HG02798 (cell line): ENCODE results near the gene DPP6.

Source experiments
- ATAC-seq: cut with Tn5 transposase; IDR thresholded peaks from one replicate; pipeline ENCODE4 v1.9.1; 2021; ENCODE audit warnings: mild to moderate bottlenecking; ENCODE audit not compliant: unreplicated experiment, poor library complexity

Gene DPP6

DNA sequence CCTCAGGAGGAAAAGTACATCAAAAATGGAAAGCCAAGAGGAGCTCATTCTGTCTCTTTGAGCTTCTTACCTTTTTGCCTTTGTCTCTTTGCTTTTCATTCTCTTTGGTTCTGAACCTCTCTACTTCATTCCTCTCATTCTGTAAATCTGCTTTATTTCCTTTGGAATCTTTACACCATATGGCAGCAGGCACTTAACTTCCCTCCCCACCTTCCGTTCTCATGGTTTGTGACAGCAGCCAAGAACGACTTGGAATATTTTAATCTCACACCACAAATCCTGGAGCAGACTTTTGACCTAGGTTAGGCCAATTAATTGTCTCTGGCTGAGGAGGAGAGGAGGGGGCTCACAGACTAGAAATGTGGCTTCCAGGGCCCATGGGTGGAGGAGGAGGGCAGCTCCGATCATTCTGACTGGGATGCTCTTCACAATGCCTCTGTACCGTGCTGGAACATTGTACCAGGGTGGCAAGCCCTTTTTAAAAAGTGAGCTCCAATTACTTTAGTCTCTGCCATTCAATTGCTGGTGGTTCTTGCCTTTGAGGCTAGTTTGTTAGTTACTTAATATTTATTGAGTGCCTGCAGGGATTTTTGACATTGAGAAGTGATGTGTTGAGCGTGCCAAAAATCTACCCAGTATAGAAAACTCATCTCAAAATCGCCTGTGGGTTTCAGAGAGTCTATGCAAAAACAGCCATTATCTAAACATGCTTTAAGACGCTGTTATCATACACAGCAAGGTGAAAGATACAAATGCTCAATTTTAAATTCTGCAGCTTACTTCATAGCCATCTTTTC, 386.6 kb downstream of the DPP6 start:
- ATAC-seq: no peak

DNA sequence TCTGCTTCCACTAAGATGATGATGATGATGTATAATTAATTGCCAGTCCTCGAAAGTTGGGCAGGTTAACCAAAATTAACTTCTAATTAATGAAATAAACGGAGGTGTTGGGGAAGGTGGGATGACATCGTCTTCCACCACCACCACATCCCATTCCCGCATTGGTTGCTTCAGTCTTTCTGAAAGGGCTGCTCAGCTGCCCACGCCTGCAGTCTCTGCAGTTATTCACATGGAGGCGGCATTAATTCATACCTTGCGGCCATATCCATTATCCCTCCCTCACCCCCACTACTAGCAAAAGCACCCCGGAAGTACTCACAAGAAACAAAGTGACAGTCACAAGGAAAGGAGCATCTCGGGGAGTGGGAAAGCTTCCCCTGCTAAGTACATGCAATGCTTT, 387.9 kb downstream of the DPP6 start:
- ATAC-seq: no peak

DNA sequence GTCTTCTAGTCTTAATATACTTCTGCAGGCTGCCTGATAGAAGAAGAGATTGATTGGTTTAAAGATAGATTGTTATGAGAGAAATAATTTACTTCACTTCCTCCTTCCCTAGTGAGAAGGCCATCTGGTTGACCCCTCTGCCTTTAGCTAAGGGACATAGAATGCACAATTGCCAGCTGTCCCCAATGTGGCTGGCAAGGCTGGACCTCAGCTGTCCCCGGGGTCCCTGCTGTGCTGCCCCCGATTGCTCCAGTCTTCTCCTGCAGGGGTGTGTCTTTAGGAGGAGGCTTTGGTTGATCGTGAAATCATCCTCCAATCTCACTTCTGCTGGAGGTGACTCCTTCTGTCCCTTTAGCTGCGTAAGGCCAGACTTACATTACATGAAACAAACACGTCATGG, 388.5 kb downstream of the DPP6 start:
- no peak for ATAC-seq

DNA sequence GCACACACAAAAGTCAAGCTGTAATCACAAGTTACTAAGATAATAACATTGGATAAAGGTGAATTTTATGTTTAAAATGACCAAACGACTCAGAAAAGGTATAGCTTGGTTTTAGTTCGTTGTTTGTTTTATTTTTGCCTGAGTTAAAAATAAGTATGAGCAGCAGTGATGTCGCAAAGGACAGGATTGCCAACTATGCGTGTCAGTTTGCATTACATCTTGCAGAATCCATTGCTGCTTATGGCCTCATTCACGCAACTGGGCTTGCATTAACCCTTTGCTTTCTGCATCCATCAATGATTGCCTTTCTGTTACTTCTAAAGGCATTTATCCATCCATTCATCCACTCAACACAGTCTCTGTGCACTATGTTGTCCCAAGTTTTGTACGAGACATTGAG, 389.6 kb downstream of the DPP6 start:
- ATAC-seq: no peak

DNA sequence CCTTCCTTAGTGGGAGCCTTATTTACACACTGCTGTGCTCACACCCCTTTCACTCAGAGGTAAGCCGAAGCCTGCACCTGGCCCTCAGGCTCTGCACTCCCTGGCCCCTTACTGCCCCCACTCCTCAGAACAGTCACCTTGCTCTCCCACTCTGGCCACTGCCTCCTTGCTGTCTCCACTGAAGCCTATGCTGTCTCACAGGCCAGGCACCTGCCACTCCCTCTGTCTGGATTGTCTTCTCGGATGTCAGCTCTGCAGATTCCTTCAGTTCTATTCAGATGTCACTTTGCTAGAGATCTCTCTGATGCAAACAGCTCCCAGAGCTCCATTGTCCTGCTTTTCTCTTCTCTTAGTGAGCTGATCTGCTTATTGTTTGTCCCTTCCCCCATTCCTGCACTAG, 390.7 kb downstream of the DPP6 start:
- ATAC-seq: no peak

DNA sequence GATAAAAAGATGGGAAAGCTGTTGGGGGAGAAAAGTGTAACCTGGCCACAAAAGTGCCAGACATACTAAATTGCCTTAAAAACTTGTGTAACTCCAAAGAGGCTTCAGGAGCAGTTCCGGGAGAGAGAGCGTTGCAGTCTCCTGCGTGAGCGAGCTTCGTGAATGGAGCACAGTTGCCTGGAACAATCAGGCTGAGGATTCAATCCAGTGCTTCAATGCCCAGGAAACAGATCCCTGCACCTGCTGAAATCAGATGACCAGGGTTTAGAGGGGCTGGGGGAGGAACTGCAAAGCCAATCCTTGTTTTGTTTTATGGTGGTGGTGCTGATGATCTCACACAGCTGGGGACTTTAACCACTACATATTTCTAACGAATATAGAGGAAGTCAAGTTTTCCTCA, 398.3 kb downstream of the DPP6 start:
- ATAC-seq: no peak

DNA sequence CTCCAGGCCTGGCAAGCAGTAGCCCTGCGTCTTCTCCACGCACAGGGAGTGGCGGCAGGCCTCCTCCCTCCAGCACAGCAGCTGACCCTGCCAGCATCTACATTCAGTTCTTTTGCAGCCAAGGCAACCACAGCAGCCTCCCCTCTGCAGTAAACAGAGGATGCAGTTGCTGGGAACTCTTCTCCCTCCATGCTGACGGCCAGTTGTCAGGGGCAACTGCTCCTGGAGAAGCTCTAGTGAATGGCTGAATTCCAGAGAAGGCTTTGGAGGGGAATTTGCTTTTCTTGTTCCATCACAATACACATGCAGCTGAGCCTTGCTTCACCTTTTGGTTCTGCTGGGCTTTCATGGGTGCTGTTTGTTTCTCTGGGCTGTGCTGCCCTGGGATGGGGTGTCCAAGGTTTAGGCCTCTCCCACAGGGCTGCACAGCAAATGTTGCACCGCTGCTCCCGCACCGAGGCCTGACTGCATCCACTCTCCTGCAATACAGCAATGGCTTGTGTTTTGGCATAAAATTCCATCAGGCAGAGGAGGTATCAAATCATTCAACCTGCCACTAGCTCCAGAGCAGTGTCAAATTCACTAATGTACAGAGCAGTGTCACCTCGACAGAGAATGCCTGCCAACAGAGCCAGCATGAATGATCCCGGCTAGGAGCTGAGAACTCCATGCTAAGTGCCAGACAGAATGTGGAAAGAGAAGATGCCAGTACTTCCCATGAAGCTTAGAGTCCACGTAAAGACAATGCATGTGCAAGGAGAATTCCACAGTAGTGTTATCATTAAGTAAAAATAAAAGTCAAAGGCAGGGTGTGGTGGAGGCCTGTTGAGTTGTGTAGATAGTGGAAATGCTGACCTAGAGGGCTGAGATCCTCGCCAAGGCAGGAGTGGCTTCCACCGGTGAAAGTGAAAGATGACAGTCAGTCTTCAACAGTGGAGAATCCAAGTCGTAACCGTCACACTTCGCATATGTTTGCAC, 399.6 kb downstream of the DPP6 start:
- no peak for ATAC-seq

DNA sequence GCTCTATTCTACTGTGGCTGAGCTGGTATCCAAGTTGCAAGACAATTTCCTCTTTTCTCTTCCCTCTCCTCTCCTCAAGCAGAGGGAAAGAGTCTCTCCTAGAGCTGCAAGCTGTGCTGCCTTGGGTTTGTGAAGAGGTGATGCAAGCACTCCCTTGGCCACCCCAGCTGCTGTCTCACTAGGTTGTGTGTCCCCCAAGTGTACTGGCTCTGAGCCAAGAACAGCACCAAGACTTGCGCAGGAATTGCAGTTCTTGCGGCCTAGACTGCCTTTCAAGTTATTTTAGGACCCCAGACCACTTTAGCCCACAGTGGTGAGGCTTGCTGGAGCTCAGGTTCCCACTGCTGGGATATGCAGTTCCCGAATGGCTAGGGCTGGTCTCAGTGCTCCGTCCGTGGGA, 411.6 kb downstream of the DPP6 start:
- ATAC-seq: no peak

DNA sequence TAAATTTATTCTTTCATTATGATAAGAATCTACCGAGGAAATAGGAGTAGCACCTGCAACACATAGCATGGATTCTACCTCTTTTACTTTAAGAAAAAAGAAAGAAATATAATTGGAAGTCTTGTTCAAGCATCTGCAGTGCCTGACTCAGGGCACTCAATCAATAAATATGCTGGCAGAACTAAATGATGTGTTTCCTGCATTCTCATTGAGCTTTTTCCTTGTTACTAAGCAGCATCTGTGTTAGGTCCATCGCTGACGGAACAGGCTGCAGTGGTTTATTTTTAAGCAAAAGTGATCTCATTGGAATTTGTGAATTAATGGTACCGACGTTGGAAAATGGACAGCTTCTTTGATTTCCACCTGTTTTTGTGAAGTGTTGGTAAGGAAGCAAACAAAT, 417.5 kb downstream of the DPP6 start:
- no peak for ATAC-seq

DNA sequence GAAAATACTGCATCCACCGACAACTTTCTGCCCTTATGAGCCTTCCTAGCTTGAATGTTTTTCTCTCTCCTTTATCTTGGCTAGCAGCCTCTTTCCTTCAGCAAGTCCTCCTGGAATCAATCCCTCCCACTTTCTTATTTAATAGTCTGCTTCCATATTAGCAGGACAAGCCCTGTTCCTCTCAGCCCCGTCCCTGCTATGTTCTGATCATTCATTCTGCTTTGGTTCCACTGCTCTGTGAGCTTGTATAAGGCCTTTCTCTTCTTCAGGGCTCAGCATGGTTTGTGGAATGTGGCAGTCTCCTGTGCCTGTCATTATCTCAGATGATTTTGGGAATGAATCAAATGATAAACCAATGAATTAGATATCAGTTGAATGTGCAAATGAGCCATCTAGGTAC, 420.1 kb downstream of the DPP6 start:
- ATAC-seq: no peak

DNA sequence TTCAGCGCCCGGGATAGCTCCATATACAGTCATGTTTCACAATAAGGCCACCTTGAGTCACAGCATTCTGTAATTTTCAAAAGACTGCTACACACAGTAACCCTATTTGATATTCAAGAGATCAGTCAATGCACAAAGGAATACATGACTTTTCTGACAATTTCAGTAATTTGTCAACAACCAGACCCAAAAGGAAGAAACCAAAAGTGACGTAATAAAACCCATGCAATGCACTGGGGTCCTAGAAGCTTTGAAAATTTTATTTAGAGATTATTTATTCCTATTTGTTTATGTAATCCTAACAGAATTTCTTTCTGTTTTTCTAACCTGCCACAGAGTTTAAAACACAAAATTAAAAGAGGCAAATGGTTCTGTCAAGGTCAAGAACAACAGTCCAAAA, 421.2 kb downstream of the DPP6 start:
- ATAC-seq: no peak

DNA sequence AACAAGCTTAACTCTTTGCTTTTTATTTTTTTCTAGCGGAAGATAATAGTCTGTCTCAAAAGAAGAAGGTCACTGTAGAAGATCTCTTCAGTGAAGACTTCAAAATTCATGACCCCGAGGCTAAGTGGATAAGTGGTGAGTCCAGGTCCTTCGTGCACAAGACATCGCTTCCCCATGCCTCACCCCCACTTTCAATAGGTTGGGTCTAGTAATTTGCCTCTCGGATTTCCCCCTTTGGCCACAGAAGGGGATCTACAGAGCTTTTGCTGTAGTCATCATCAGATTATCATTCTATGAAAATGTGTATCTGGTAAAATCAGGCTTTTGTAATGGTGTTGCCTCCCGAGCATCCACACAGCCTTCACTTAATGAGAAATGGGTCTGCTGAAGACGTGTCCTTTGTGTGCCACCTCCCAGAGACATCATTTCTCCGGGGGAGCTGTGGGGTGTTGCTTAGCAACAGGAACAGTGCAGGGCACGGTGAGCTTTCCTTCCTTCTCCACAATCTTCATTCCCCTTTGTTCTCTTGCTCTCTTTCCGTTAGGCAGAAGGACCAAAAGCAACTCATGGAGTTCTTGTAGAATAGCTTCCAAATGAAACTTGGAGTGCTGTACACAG, 422.8 kb downstream of the DPP6 start:
- peak; percentile 69 for ATAC-seq

DNA sequence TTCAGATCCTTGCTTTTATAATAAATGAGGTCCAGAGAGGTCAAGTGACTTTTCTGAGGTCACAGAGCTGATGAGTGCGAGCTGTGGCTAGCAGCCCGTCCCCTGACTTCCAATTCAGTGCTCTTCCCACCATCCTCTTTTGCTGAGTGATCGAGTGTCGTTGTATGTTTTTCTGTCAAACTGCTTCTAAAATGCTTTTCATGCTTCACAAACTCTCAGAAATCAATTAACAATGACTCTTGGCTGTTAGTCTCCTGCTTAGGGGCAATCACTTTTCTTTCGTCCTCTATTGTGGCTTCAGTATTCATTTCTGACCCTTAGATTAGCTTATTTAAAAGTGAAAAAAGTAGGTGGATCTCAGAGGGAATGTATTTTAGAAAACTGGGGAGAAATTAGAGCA, 423.7 kb downstream of the DPP6 start:
- no peak for ATAC-seq

DNA sequence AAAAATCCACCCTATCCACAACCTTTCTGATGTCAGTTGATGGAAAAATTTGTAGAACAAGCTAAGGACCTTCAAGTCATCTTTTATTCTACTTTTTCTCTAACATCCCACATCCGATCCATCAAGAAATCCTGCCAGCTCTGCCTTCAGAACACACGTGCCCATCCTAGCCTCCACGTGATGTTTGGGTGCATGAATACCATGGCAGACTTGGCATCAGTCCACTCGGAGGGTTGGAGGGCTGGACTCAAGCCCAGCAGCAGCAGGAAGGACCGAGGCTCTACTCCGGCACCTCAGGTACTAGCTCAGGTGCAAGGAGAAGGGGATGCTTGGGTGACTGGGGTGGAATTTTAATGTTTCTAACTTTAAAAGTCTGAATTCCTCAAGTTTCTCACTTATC, 428.6 kb downstream of the DPP6 start:
- ATAC-seq: no peak

DNA sequence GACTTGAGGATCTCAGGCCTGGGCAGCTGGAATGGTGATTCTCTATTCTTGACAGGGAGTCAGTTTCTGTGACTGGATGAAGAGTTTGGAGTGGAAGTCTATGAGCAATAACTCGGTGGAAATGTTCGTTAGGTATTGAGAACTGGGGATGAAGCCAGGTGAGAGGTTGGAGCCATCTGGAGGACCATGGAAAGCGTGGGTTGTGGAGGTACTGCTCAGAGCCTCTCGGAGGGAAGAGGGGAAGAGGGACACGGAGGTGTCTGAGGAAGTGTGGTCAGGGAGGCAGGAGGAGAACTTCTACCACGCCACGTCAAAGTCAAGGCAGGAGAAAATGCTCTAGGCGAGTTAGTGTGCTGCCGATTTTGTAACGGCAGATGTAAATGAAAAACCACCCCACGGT, 430.7 kb downstream of the DPP6 start:
- no peak for ATAC-seq

DNA sequence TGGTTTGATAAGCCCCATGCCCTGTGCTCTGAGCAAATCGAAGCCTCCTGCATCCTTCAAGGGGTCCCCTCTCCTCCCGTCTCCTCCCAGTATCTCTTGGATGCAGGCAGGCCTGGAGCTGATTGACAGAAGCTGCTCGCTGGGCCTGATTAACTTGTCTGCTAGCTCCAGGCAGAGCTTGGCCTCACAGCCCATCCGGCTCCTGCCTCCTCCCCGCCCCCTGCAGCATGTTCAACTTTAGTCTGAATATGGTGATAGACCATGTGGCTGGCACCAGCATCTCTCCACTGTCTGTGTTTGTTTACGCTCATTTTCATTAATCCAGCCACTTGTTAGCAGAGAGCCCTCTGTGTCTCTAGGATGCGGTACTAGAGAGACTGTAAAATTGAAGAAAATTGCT, 432.2 kb downstream of the DPP6 start:
- ATAC-seq: no peak

DNA sequence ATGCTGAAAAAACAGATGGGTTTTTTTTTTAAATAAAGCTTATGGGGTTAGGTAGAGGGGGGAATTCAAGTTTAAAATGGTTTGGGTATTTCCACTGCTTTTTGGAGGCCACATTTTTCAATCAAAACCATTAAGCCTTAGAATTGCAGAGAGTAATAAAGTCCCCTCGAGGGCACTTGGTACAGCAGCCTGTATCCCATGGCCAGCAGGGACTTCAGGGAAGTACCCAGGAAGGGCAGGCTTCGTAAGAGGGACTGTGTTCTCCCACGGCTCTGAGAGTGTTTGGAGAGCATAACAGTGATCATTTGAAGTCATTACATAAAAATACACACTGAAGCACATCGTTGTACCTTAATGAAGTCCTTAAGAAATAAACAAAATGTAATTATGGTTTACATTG, 432.7 kb downstream of the DPP6 start:
- no peak for ATAC-seq

DNA sequence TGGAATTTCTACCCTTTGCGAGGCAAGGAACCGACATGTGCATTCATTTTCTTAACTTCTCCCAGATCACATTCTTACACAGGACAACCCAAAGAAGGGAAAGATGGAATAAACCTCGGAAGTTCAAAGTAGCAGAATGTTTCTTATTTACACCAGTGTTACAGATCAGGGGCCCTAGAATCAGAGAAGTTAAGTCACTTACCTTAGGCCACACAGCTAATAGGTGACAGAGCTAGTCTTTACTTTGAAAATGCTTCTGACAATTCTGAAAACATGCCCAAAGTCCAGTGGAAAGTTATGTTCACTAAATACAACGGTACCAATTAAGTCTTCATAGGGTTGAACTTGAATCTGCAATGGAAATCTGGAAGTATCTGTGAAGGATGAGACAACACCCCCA, 437.7 kb downstream of the DPP6 start:
- no peak for ATAC-seq

DNA sequence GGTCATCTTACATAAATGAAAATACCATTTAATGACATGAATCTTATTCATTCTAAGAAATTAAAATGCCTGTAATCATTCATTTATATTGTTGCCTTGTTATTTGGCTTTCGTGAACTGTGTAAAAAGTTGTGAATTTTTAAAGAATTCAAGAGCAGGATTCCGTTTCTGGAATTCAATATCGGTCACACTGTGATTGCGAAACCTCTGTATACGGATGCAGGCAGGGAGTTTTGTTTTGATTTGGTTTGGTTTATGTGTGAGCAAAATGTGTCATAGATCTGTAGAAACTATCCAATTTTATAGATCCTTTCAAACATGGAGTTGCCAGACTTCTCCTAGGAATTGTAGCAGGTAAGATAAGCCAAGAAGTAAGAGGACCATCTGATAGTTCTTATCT, 441.4 kb downstream of the DPP6 start:
- ATAC-seq: no peak

DNA sequence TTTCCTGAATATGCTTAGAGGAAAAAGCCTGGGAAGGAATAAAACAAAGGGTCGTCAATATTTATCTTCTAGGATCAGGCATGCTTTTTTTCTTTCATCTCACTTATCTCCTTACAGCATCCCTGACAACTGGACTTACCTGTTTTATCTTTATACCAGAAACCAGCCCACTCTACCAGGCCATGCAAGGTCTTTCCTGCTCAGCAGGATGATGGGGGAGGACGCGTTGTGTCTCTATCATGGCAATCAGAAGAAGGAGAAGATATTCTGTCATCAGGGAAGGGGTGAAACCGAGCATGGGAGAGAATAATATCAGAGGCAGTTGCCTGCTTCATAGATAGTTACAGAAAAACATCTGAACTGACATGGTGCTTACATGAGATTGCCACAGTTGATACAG, 445.6 kb downstream of the DPP6 start:
- ATAC-seq: no peak

DNA sequence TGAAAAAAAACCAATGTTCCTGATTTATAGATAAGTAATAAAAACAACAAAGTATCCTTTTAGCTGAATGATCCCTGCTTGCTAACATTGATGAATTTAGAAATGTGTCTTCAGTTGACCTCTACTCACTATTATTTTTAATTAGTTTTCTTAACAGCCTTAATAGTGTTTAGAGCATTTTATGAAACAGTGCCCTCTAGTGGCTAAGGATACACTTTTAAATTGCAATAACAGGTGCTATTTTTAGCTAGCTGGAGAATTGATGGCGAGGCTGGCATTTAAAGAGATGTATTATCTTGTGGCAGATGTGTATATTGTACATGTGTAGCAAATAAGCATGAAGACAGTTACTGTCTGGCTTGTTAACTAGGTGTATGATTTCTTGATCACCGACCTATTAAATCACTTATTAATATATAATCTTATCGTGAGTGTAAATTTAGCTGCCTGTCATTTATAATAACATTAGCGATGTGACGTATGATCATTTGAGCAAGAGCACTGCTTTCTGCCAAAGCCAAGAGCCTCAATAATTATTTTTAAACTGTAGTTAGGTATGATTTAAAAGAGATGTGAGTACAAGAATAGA, 451.9 kb downstream of the DPP6 start:
- ATAC-seq: peak; percentile 37
